GM12801 (cell line): ENCODE results near the gene ZNF212.

Experiments used
- TF ChIP-seq, protein P1 (sequence below): IDR thresholded peaks from one replicate; pipeline ENCODE4 v1.5.1; 2011; ENCODE audit warnings: control low read depth; ENCODE audit not compliant: insufficient read length; ENCODE audit errors: extremely low read depth

The ZNF212 gene

GRCh38 chr7:149223761-149224160 is 15.7 kb upstream of the ZNF212 start:
- TF ChIP-seq, protein P1, sequence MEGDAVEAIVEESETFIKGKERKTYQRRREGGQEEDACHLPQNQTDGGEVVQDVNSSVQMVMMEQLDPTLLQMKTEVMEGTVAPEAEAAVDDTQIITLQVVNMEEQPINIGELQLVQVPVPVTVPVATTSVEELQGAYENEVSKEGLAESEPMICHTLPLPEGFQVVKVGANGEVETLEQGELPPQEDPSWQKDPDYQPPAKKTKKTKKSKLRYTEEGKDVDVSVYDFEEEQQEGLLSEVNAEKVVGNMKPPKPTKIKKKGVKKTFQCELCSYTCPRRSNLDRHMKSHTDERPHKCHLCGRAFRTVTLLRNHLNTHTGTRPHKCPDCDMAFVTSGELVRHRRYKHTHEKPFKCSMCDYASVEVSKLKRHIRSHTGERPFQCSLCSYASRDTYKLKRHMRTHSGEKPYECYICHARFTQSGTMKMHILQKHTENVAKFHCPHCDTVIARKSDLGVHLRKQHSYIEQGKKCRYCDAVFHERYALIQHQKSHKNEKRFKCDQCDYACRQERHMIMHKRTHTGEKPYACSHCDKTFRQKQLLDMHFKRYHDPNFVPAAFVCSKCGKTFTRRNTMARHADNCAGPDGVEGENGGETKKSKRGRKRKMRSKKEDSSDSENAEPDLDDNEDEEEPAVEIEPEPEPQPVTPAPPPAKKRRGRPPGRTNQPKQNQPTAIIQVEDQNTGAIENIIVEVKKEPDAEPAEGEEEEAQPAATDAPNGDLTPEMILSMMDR: no peak

GRCh38 chr7:149224352-149224751 is 15.1 kb upstream of the ZNF212 start:
- TF ChIP-seq, protein P1: no peak

DNA sequence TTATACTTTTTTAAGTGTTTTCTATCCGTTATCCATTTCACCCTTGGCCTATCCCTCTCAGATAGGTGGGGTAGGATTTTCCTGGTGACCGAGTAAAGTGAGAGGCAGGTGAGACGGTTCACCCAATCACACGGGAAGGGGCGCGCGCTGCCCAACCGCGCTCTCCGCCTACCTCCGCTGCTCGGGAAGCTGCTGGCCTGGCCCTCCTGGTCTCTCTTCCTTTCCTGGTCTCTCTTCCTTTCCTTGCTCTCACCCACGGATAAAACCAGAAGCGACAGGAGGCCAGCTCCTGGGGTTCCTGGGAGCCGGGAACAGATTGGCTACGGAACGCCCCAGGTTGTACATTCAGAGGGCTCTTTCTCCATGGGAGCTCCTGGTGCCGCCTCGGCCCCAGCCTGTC is 14.3 kb upstream of the ZNF212 start:
- TF ChIP-seq, protein P1: no peak

DNA sequence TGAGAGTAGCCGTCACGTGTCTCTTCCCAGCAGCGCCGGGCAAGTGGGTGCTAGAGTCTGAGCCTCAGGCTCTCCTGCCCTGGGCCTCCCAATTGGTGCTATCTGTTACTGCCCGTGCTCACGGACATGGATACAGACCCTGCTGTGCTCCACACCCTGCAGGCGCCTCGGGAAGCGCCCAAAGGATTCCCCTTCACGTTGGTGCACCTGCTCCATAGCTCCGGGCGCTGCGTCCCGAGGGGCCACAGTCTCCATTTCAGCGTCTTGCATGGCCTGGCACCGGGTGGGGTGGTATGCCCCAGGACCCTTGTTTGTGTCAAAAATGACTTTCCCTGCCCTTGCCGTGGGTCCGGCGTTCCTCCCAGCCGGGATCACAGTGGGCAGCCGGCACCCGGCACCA is 13.8 kb upstream of the ZNF212 start:
- TF ChIP-seq, protein P1: no peak

DNA sequence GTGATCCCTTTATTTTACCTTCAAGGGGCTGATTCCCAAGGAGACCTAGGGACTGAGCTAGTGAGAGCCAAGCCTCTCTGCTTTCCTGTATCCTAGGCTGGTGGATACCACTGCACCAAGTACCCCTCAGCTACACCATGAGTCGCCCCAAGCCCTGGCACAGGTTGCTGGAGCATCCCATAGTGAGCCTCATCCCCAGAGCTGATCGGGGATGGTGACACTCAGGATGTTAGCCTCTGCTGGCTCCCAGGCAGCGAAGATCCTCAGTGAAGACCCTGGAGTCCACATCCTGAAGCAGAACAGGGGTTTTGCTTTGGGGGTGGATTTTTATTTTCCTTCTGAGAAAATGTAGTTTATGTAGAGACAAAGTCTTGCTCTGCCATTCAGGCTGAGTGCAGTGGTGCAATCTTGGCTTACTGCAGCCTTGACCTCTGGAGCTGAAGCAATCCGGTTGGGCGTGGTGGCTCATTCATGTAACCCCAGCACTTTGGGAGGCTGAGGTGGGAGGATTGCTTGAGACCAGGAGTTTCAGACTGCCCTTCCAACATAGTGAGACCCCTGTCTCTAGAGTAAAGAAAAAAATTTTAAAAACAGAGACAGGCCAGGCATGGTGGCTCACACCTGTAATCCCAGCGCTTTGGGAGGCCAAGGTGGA is 12.5 kb upstream of the ZNF212 start:
- TF ChIP-seq, protein P1: no peak

DNA sequence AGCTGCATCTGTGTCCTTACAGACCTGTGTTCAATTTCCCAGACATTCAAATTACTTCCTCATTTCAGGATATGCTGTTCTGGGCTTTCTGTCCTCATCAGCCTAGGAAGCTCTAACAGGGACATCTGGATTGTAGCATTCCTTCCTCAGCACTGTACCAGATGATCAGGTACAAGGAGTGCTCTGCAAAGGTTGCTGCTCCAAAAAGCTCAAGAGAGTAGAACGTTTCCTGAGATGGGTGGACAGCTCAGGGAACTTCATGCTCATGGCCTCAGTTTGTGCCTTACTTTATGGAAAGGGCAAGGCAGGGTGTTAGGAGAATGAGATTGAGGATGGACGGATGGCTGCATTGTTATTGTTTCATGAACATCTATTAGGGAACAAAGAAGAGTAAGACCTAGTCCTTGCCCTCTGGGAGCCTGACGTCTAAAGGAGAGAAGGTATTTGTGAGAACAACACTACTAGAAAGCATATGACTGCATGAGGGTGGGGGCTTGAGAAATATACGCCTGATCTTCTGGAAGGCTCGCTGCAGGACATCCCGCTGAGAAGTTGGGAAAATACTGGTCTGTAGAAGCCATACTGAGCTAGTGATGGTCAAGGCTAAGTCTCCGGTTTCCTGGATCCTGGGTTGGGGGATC is 10.5 kb upstream of the ZNF212 start:
- TF ChIP-seq, protein P1: no peak

- TF ChIP-seq, protein P1: no peak
These were observed 9.9 kb upstream of the ZNF212 start for GRCh38 chr7:149229526-149229925.
